ENCODE measurements around the gene FOXL2. TPM values are rescaled to one million over a fixed set of nuclear protein-coding genes. Genes with fewer than 3 reads are reported as not detected.

Gene FOXL2
- total and polyA plus RNA-seq, 9 of the 15 experiments (the other 6 are each of a cell fraction or from before 2014, with no cell fraction given) = 0.27 to 22.1 (median 3.2) TPM

DNA sequence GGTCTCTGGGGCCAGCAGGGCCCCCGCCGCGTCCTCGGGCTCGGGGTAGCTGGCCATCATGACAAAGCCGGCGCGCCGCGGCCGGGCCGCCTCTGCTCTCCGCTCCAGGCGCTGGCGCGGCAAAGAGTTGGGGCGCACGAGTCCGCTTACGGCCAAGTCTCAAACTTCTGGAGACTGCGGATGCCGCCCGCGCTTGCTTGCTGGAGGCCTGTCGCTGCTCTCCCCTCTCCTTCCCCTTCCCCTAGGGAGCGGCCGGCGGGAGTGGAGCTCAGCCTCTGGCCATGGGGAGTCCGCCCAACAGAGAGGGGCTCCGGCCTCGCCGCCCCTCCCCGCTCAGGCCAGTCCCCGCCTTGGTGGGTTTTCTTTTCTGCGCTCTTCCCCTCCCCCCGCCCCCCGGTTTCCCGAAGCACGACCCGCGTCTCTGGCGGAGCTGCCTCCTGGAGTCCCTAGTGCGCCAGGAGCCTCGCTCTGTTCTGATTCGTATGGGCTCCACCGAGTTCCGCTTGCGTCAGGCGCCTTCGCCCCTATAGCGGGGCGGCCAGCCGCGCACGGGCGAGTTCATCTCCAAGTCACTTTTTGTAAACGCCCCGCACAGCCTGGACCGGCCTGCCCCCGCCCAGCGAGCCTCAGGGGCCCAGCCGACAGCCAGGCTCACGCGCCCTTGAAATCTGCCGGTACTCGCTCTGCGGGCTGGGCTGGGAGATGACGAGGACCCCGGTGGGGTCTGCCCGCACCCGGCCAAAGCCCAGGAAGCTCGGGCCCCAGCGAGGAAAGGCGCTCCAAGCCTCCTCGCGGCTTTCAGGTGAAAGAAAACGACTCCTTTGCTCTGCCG lies at the start of gene FOXL2, which contains the start of gene FOXL2NB (continued):
- TF ChIP-seq ZNF592 (IDR thresholded peaks at IDR 0.05) (no peak), ATF6 (CRISPR knock-in tag; IDR thresholded peaks at IDR 0.05) (peak; percentile 21; the same call in 1 of the 2 replicates), TBP (optimal IDR thresholded peaks at IDR 0.05; ENCODE audit: low read depth, low read length) (peak; percentile 71), MGA (IDR thresholded peaks at IDR 0.05) (peak; percentile 72), HOXB6 (CRISPR knock-in tag; IDR thresholded peaks at IDR 0.05; ENCODE audit: borderline replicate concordance) (no peak), YBX1 (IDR thresholded peaks at IDR 0.05) (no peak), L3MBTL2 (IDR thresholded peaks at IDR 0.05) (peak; percentile 79), ARNT (IDR thresholded peaks at IDR 0.05) (no peak), NONO (IDR thresholded peaks at IDR 0.05; ENCODE audit: low read depth in 2 of 2, low read length in 1 of 2) (no peak; a peak in 1 of 4 replicates)
